ENCODE measurements around the gene SMS. TPM values are rescaled to one million over a fixed set of nuclear protein-coding genes. Genes with fewer than 3 reads are reported as not detected.

SMS gene
- total and polyA plus RNA-seq, 10 of the 15 experiments (the other 5 are each of a cell fraction or from before 2014, with no cell fraction given), result 55.8 to 156 (median 114) TPM

DNA sequence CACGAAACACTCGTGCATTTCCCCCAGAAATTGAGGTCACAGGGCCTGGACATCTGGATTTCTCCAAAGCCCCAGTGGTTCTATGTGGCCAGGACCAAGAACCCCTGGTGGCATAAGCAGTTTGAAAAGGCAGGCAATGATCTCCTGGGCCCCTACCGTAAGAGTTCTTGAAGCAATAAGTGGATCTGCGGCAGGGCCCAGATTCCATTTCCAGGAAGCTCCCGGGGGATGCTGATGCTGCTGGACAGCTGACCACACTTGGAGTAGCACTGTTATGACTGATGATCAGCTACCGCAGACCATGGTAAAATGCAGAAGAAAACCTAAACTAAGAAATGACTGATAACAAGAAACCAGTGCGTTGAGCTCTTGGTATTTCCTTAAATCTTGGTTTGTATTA lies 27.8 kb downstream of the SMS start:
- BruUV-seq (replicated peaks), result no TSS peak
- H3K4me1 ChIP-seq (ENCODE audit: control insufficient read depth, insufficient read depth, low read length), result no peaks in the 10 kb centered on the region
- POLR2A ChIA-PET, result no interaction called here
- H3K27ac ChIP-seq (ENCODE audit: control insufficient read depth, insufficient read depth), result no peak overlapping the region
- peaks cover 3% of the 10 kb centered on the region; the same call in 1 of the 2 replicates for H3K79me2 ChIP-seq (ENCODE audit: control insufficient read depth, insufficient read depth, low read length)
- no peak for ATAC-seq
- WGBS (ENCODE audit: insufficient coverage, insufficient replicate concordance, low lambda C conversion rate, missing lambda C conversion rate), result 56% methylated on average over 7 of the region's 7 CpGs
- RAD21 ChIA-PET (ENCODE audit: unreplicated experiment), result no interaction called here
- CTCF ChIA-PET, result interaction anchor here (1.7 kb wide), 1 partner anchor 16 kb away, joined by 4 read pairs; no protein-coding TSS in a partner anchor
- SMC1A ChIA-PET (ENCODE audit: uncharacterized antibody, unreplicated experiment), result interaction anchor here (0.8 kb wide), 1 partner anchor 10 kb away, joined by 3 read pairs; no protein-coding TSS in a partner anchor
- H3K36me3 ChIP-seq (ENCODE audit: control insufficient read depth in 2 of 2, insufficient read depth in 2 of 2, low read length in 1 of 2), result peaks cover 0 to 3% of the 10 kb centered on the region in 2 experiments; a peak in 3 of 4 replicates
- in situ Hi-C loops (cut with MboI) (no loop called here), intact Hi-C loops (cut with micrococcal nuclease; ENCODE audit: unreplicated experiment) (no loop called here)
- H3K9ac ChIP-seq (ENCODE audit: control insufficient read depth, insufficient read depth, low read length), result no peak overlapping the region
- FAIRE-seq, result no peak
- no peak for TF ChIP-seq DPF2 (IDR thresholded peaks at IDR 0.05)
- no peak for TF ChIP-seq TCF3 (IDR thresholded peaks at IDR 0.05; ENCODE audit: borderline replicate concordance, insufficient read depth, low read depth, low read length)
- TF ChIP-seq NFYB (IDR thresholded peaks at IDR 0.05; ENCODE audit: insufficient read depth, low read depth, low read length), result no peak
- TF ChIP-seq RAD51 (IDR thresholded peaks at IDR 0.05), result no peak
- TF ChIP-seq PAX8 (IDR thresholded peaks at IDR 0.05), result no peak
- H3K4me2 ChIP-seq (ENCODE audit: control insufficient read depth, insufficient read depth), result no peak overlapping the region
- no peaks in the 10 kb centered on the region for H3K9me3 ChIP-seq (replicated peaks; ENCODE audit: control insufficient read depth, insufficient read depth, low read length)
- no peak overlapping the region for H2AFZ ChIP-seq (ENCODE audit: control insufficient read depth, low read depth, low read length)
- no peak overlapping the region for H3K4me3 ChIP-seq
- H3K27me3 ChIP-seq (replicated peaks in 1 of 2; ENCODE audit: control insufficient read depth in 2 of 2, insufficient read depth in 2 of 2, low read length in 1 of 2), result no peaks in the 10 kb centered on the region
- no peaks in the 10 kb centered on the region for H4K20me1 ChIP-seq (ENCODE audit: control insufficient read depth, insufficient read depth)
- no peak for DNase-seq (ENCODE audit: low read depth, low spot score)

GRCh38 chrX:21970326-21970725 lies 29.8 kb downstream of the SMS start:
- in situ Hi-C loops (cut with MboI), result no loop called here
- SMC1A ChIA-PET (ENCODE audit: uncharacterized antibody, unreplicated experiment), result interaction anchor here (0.6 to 2.9 kb wide), 2 partner anchors 10 to 480 kb away, joined by 4 to 8 read pairs; no protein-coding TSS in a partner anchor
- TF ChIP-seq MTA2 (IDR thresholded peaks at IDR 0.05; ENCODE audit: low read depth) (no peak), JUND (IDR thresholded peaks at IDR 0.05; ENCODE audit: low read depth, low read length) (no peak), IKZF2 (IDR thresholded peaks at IDR 0.05) (no peak), IKZF1 (conservative IDR thresholded peaks at IDR 0.05) (no peak), POLR2AphosphoS5 (IDR thresholded peaks at IDR 0.05; ENCODE audit: low read length) (no peak), RUNX3 (IDR thresholded peaks at IDR 0.05; ENCODE audit: low read length) (no peak), E2F8 (IDR thresholded peaks at IDR 0.05; ENCODE audit: low read depth, partially characterized antibody) (no peak), ZNF207 (IDR thresholded peaks at IDR 0.05; ENCODE audit: borderline replicate concordance) (no peak), ATF3 (IDR thresholded peaks at IDR 0.05; ENCODE audit: borderline replicate concordance, extremely low read depth, low read depth, low read length) (no peak), SMAD1 (IDR thresholded peaks at IDR 0.05; ENCODE audit: low read depth, partially characterized antibody) (no peak)

More at GRCh38 chrX:21970326-21970725, 29.8 kb downstream of the SMS start:
- no peak overlapping the region for H3K4me3 ChIP-seq
- no peak overlapping the region for H3K27ac ChIP-seq (ENCODE audit: control insufficient read depth, insufficient read depth)
- intact Hi-C loops (cut with micrococcal nuclease; ENCODE audit: unreplicated experiment), result no loop called here
- H2AFZ ChIP-seq (ENCODE audit: control insufficient read depth, low read depth, low read length), result no peak overlapping the region
- no peaks in the 10 kb centered on the region for H3K27me3 ChIP-seq (replicated peaks in 1 of 2; ENCODE audit: control insufficient read depth in 2 of 2, insufficient read depth in 2 of 2, low read length in 1 of 2)
- 0 out of 2 replicates have a peak, but pooled peaks cover 4% of the 10 kb centered on the region for H3K4me1 ChIP-seq (ENCODE audit: control insufficient read depth, insufficient read depth, low read length)
- ATAC-seq, result no peak
- CTCF ChIA-PET, result interaction anchor here (7.3 kb wide), 1 partner anchor 14 kb away, joined by 64 read pairs; no protein-coding TSS in a partner anchor
- no peak overlapping the region for H3K9ac ChIP-seq (ENCODE audit: control insufficient read depth, insufficient read depth, low read length)
- H3K9me3 ChIP-seq (replicated peaks; ENCODE audit: control insufficient read depth, insufficient read depth, low read length), result no peaks in the 10 kb centered on the region
- no peak overlapping the region for H3K4me2 ChIP-seq (ENCODE audit: control insufficient read depth, insufficient read depth)
- BruUV-seq (replicated peaks), result no TSS peak
- no peak for FAIRE-seq
- no peak for DNase-seq (ENCODE audit: low read depth, low spot score)
- POLR2A ChIA-PET, result no interaction called here
- no peaks in the 10 kb centered on the region for H4K20me1 ChIP-seq (ENCODE audit: control insufficient read depth, insufficient read depth)
- peaks cover 3 to 4% of the 10 kb centered on the region in 2 experiments; a peak in 3 of 4 replicates for H3K36me3 ChIP-seq (ENCODE audit: control insufficient read depth in 2 of 2, insufficient read depth in 2 of 2, low read length in 1 of 2)
- WGBS (ENCODE audit: insufficient coverage, insufficient replicate concordance, low lambda C conversion rate, missing lambda C conversion rate), result 60% methylated on average over 4 of the region's 4 CpGs
- RAD21 ChIA-PET (ENCODE audit: unreplicated experiment), result interaction anchor here (1.1 kb wide), 1 partner anchor 20 kb away, joined by 3 read pairs; no protein-coding TSS in a partner anchor
- no peaks in the 10 kb centered on the region; the same call in 1 of the 2 replicates for H3K79me2 ChIP-seq (ENCODE audit: control insufficient read depth, insufficient read depth, low read length)
